ENCODE data around the gene GNL3L. TPM values are rescaled to one million over a fixed set of nuclear protein-coding genes. Genes with fewer than 3 reads are reported as not detected.

GNL3L gene
- total RNA-seq, 4 donors from 2014 or later = 20.9 to 34.4 (median 24.2) TPM

GRCh38 chrX:54492340-54492739 lies 37.7 kb upstream of the GNL3L start:
- TF ChIP-seq CTCF (IDR thresholded peaks at IDR 0.05) = no peak
- TF ChIP-seq POLR2A (IDR thresholded peaks at IDR 0.05) = no peak
- TF ChIP-seq EP300 (IDR thresholded peaks at IDR 0.05) = no peak
- TF ChIP-seq POLR2AphosphoS5 (IDR thresholded peaks at IDR 0.05) = no peak
- no peaks in the 10 kb centered on the region for H3K27me3 ChIP-seq
- H3K4me3 ChIP-seq = no peak overlapping the region
- peaks cover 0 to 44% (median 0%) of the 10 kb centered on the region in 3 donors for H3K4me1 ChIP-seq
- no peaks in the 10 kb centered on the region for H3K9me3 ChIP-seq
- H3K27ac ChIP-seq = peak overlapping the region in 1 of 4 donors; percentile 6
- no peaks in the 10 kb centered on the region for H3K36me3 ChIP-seq
- ATAC-seq = no peak
- 41% methylated on average over 5 of the region's 6 CpGs; no CpG with 5 or more reads in 1 of the 2 donors for WGBS, 2 donors (ENCODE audit: low coverage in 1 of 2)

- TF ChIP-seq CTCF (IDR thresholded peaks at IDR 0.05) (no peak), POLR2AphosphoS5 (IDR thresholded peaks at IDR 0.05) (no peak), POLR2A (IDR thresholded peaks at IDR 0.05) (no peak), EP300 (IDR thresholded peaks at IDR 0.05) (no peak)
- Histone ChIP-seq H3K27me3 (no peaks in the 10 kb centered on the region), H3K36me3 (no peaks in the 10 kb centered on the region), H3K4me3 (peak overlapping the region; percentile 44 to 76), H3K27ac (peak overlapping the region in 3 of 4 donors; percentile 79 to 86 (median 84)), H3K9me3 (no peaks in the 10 kb centered on the region), H3K4me1 (peaks cover 0 to 44% (median 0%) of the 10 kb centered on the region in 3 donors)
- WGBS, 2 donors (ENCODE audit: low coverage in 1 of 2) = 19 to 30% methylated on average over 3 to 7 of the region's 10 CpGs
- no peak for ATAC-seq
Observed at GRCh38 chrX:54494166-54494988, 35.6 kb upstream of the GNL3L start.

- H3K9me3 ChIP-seq = no peaks in the 10 kb centered on the region
- H3K27me3 ChIP-seq = no peaks in the 10 kb centered on the region
- ATAC-seq = no peak
- no peaks in the 10 kb centered on the region for H3K36me3 ChIP-seq
- TF ChIP-seq POLR2A (IDR thresholded peaks at IDR 0.05) (no peak), CTCF (IDR thresholded peaks at IDR 0.05) (no peak), POLR2AphosphoS5 (IDR thresholded peaks at IDR 0.05) (no peak), EP300 (IDR thresholded peaks at IDR 0.05) (no peak)
- 63% methylated on average over 8 of the region's 86 CpGs; no CpG with 5 or more reads in 1 of the 2 donors for WGBS, 2 donors (ENCODE audit: low coverage in 1 of 2)
- H3K27ac ChIP-seq = peak overlapping the region; percentile 10 to 86 (median 82)
- peak overlapping the region; percentile 44 to 76 for H3K4me3 ChIP-seq
- peaks cover 0 to 44% (median 0%) of the 10 kb centered on the region in 3 donors for H3K4me1 ChIP-seq
Observed at GRCh38 chrX:54494989-54495813, 34.8 kb upstream of the GNL3L start.

- peak; percentile 84 for ATAC-seq
- Histone ChIP-seq H3K9me3 (no peaks in the 10 kb centered on the region), H3K36me3 (no peaks in the 10 kb centered on the region), H3K4me1 (peaks cover 0 to 44% (median 0%) of the 10 kb centered on the region in 3 donors), H3K27ac (peak within 1 kb of the TSS; percentile 26 to 86 (median 82)), H3K4me3 (peak within 1 kb of the TSS; percentile 44 to 76), H3K27me3 (no peaks in the 10 kb centered on the region)
- 0 to 20% methylated on average over 2 to 17 of the region's 51 CpGs for WGBS, 2 donors (ENCODE audit: low coverage in 1 of 2)
- TF ChIP-seq CTCF (IDR thresholded peaks at IDR 0.05) (no peak), POLR2A (IDR thresholded peaks at IDR 0.05) (no peak), EP300 (IDR thresholded peaks at IDR 0.05) (no peak), POLR2AphosphoS5 (IDR thresholded peaks at IDR 0.05) (no peak)
Observed at GRCh38 chrX:54495814-54496516, 34.1 kb upstream of the GNL3L start, which contains the start of gene FGD1. FGD1 (minus strand) TSS chrX:54496234; CDS start chrX:54495432, 802 bp downstream.

Measured in gastroesophageal sphincter (tissue), 4 donors.